Muscle of leg (tissue), 11 donors: ENCODE measurements around the gene ANTXR2. TPM values are rescaled to one million over a fixed set of nuclear protein-coding genes. Genes with fewer than 3 reads are reported as not detected.

ENCODE experiments used
- DNase-seq: peaks from one replicate; pipeline ENCODE4 v3.0.0; 2013
- H3K27ac ChIP-seq: one replicate; pipeline ENCODE4 v1.5.1; 2013; ENCODE audit warnings: mild to moderate bottlenecking, low read length, control low read depth
- H3K27me3 ChIP-seq: one replicate; pipeline ENCODE4 v1.6.1; 2013; ENCODE audit warnings: low read length; ENCODE audit not compliant: control insufficient read depth, insufficient read depth
- H3K36me3 ChIP-seq: one replicate; pipeline ENCODE4 v1.6.1; 2013; ENCODE audit warnings: low read length; ENCODE audit not compliant: control insufficient read depth, insufficient read depth
- H3K4me1 ChIP-seq: one replicate; pipeline ENCODE4 v1.6.1; 2013; ENCODE audit warnings: low read length; ENCODE audit not compliant: control insufficient read depth, insufficient read depth
- H3K4me3 ChIP-seq: one replicate; pipeline ENCODE4 v1.5.1; 2013; ENCODE audit warnings: low read length, control low read depth
- H3K9me3 ChIP-seq: replicated peaks from 2 replicates; pipeline ENCODE4 v1.6.1; 2013; ENCODE audit warnings: low read depth, low read length; ENCODE audit not compliant: control insufficient read depth
- WGBS: methylation state at CpG from one replicate; pipeline ENCODE4 v1.1.5; 2013; ENCODE audit warnings: missing lambda C conversion rate; ENCODE audit not compliant: insufficient coverage; 5-methylcytosine and 5-hydroxymethylcytosine counted together
- polyA plus RNA-seq, 8 donors: library from polyadenylated mRNA; unstranded; fragments of 120-200 nt; gene quantifications; one replicate each; pipeline versions ENCODE4 v1.2.1 to v1.2.3, GENCODE V29; 2013; ENCODE audit warnings: inconsistent platforms in 1 of 8, low replicate concordance in 1 of 8; ENCODE audit not compliant: insufficient read length in 8 of 8, insufficient read depth in 1 of 8
- total RNA-seq: library from RNA; stranded (reverse); fragments of 120-200 nt; gene quantifications from one replicate; pipeline ENCODE4 v1.2.4, GENCODE V29; 2013

Gene ANTXR2
- total and polyA plus RNA-seq, 9 donors = 72.7 to 135 (median 102) TPM

DNA sequence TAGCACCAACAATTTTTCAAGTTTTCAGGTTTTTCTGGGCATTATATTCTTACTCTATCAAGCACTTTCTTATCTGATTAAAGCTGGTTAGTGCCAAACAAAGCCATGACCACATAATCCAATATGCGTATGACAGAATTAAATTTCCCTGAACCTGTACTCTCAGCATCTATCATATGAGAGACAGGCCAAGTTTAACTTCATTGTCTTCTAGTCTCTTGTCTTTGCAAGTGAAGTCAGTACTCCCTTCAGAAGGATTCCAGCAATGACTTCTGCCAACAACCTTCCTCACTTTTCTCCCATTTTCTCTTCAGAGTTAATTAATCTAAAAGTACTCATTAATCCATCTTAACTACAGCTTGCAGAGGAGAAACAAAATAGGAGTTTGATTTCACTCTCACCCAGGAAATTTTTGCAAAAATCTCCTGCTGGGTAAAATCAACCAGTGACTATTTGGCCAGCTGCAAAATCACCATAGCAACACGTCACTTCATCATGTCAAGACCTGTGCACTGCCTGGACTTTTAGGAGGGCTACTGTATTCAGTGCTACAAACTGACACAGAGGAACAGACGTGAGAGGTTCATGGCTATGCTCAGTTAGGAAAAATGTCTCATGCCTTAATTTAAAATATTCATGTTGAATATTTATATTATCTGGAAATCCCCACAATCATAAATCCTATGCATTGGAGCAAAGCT is 208.4 kb downstream of the ANTXR2 start:
- H3K9me3 ChIP-seq = no peaks in the 10 kb centered on the region
- 73% methylated on average over 2 of the region's 3 CpGs for WGBS

GRCh38 chr4:79863333-79863732 is 209.7 kb downstream of the ANTXR2 start:
- Histone ChIP-seq H3K27me3 (no peaks in the 10 kb centered on the region), H3K36me3 (no peaks in the 10 kb centered on the region), H3K4me1 (no peaks in the 10 kb centered on the region), H3K4me3 (no peak overlapping the region), H3K9me3 (no peaks in the 10 kb centered on the region), H3K27ac (no peak overlapping the region)
- 93% methylated on average over 2 of the region's 3 CpGs for WGBS
- DNase-seq = no peak

More for the DNA sequence above, 208.4 kb downstream of the ANTXR2 start:
- H3K4me1 ChIP-seq = no peaks in the 10 kb centered on the region
- H3K4me3 ChIP-seq = no peak overlapping the region
- no peak for DNase-seq
- H3K27me3 ChIP-seq = no peaks in the 10 kb centered on the region
- H3K27ac ChIP-seq = no peak overlapping the region
- no peaks in the 10 kb centered on the region for H3K36me3 ChIP-seq

- no peaks in the 10 kb centered on the region for H3K27me3 ChIP-seq
- H3K36me3 ChIP-seq = no peaks in the 10 kb centered on the region
- no peaks in the 10 kb centered on the region for H3K9me3 ChIP-seq
- DNase-seq = no peak
- no peak overlapping the region for H3K4me3 ChIP-seq
- H3K27ac ChIP-seq = no peak overlapping the region
- H3K4me1 ChIP-seq = no peaks in the 10 kb centered on the region
- no CpG with 5 or more reads among the region's 3 CpGs for WGBS
Observed at GRCh38 chr4:79862821-79863220, 210.2 kb downstream of the ANTXR2 start.

DNA sequence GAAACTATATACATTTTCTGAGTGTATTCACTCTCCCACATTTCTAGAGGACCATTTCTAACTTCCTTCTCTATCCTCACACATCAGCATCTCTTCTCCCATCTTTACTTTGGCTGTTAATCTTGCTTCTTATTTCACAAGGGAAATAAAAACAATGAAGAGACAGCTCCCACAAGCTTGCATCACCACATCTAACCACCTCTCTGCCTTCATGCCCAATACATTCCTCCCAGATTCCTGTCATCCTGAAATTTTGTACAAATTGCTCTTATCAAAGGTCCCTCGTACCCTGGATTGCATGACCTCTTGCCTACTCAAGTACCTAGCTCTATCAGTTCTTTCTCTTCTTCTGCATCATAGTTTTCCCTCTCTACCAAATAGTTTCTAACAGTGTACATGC is 215.2 kb downstream of the ANTXR2 start:
- DNase-seq = no peak
- H3K9me3 ChIP-seq = no peaks in the 10 kb centered on the region
- no peak overlapping the region for H3K27ac ChIP-seq
- WGBS = 92% methylated on average over 1 of the region's 1 CpG
- H3K27me3 ChIP-seq = no peaks in the 10 kb centered on the region
- H3K4me1 ChIP-seq = no peaks in the 10 kb centered on the region
- H3K36me3 ChIP-seq = no peaks in the 10 kb centered on the region
- H3K4me3 ChIP-seq = no peak overlapping the region

- Histone ChIP-seq H3K4me3 (no peak overlapping the region), H3K4me1 (no peaks in the 10 kb centered on the region), H3K27me3 (no peaks in the 10 kb centered on the region), H3K9me3 (no peaks in the 10 kb centered on the region), H3K27ac (no peak overlapping the region), H3K36me3 (no peaks in the 10 kb centered on the region)
- 86% methylated on average over 3 of the region's 3 CpGs for WGBS
- DNase-seq = no peak
Observed at GRCh38 chr4:79856196-79856595, 216.8 kb downstream of the ANTXR2 start.

- no peak overlapping the region for H3K4me3 ChIP-seq
- H3K4me1 ChIP-seq = no peaks in the 10 kb centered on the region
- H3K36me3 ChIP-seq = no peaks in the 10 kb centered on the region
- no peaks in the 10 kb centered on the region for H3K27me3 ChIP-seq
- peak overlapping the region; percentile 29 for H3K27ac ChIP-seq
- no peaks in the 10 kb centered on the region for H3K9me3 ChIP-seq
- peak; percentile 79 for DNase-seq
- 50% methylated on average over 1 of the region's 4 CpGs for WGBS
Observed at GRCh38 chr4:79854856-79855502, 218.1 kb downstream of the ANTXR2 start.

DNA sequence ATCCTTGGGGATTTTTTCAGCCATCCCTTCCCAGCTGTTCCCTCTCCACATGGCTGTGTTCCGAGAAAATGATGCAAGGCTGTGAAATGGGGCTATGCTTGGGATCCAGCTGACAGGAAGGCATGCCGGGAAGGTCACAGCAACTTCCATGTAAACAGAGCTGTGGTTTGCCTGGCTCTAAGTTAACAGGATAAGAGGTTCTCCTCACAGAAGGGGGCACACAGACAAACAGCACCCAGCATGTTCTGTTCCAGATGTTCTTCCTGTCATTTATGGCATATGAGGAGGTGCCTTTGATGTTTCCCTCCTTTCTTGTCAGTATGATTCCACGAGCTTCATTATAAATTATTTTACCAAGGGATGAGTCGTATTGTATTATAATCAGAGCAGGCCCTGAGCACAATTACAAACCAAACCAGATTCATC is 220.7 kb downstream of the ANTXR2 start:
- H3K4me1 ChIP-seq = no peaks in the 10 kb centered on the region
- 17% methylated on average over 1 of the region's 4 CpGs for WGBS
- H3K36me3 ChIP-seq = no peaks in the 10 kb centered on the region
- H3K27ac ChIP-seq = no peak overlapping the region
- no peak overlapping the region for H3K4me3 ChIP-seq
- no peaks in the 10 kb centered on the region for H3K27me3 ChIP-seq
- no peaks in the 10 kb centered on the region for H3K9me3 ChIP-seq
- peak; percentile 73 for DNase-seq

GRCh38 chr4:79851625-79852304 is 221.3 kb downstream of the ANTXR2 start:
- Histone ChIP-seq H3K4me3 (no peak overlapping the region), H3K27ac (no peak overlapping the region), H3K27me3 (no peaks in the 10 kb centered on the region), H3K36me3 (no peaks in the 10 kb centered on the region), H3K4me1 (no peaks in the 10 kb centered on the region), H3K9me3 (no peaks in the 10 kb centered on the region)
- no CpG with 5 or more reads among the region's 1 CpG for WGBS
- DNase-seq = no peak
